Stimulated activated CD4-positive, alpha-beta T cell treated with anti-CD3 and anti-CD28 coated beads, Interleukin-4, amount 100 ng/mL, for 1 hour (primary cell): ENCODE data around the gene LDLR.
"Not testable (repeated sequence)": the region's sequence is repeated elsewhere in the genome, so short reads cannot be mapped to it uniquely, and the experiment has no call there.

Source experiments
- DNase-seq: peaks from one replicate; pipeline ENCODE4 v3.0.0-alpha.2; 2020

The LDLR gene

DNA sequence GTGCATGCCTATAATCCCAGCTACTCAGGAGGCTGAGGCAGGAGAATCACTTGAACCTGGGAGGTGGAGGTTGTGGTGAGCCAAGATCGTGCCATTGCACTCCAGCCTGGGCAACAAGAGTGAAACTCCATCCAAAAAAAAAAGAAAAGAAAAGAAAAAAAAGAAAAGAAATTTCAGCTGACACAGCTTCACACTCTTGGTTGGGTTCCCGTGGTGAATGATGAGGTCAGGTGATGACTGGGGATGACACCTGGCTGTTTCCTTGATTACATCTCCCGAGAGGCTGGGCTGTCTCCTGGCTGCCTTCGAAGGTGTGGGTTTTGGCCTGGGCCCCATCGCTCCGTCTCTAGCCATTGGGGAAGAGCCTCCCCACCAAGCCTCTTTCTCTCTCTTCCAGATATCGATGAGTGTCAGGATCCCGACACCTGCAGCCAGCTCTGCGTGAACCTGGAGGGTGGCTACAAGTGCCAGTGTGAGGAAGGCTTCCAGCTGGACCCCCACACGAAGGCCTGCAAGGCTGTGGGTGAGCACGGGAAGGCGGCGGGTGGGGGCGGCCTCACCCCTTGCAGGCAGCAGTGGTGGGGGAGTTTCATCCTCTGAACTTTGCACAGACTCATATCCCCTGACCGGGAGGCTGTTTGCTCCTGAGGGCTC, 22.0 kb downstream of the LDLR start:
- DNase-seq, result no peak

DNA sequence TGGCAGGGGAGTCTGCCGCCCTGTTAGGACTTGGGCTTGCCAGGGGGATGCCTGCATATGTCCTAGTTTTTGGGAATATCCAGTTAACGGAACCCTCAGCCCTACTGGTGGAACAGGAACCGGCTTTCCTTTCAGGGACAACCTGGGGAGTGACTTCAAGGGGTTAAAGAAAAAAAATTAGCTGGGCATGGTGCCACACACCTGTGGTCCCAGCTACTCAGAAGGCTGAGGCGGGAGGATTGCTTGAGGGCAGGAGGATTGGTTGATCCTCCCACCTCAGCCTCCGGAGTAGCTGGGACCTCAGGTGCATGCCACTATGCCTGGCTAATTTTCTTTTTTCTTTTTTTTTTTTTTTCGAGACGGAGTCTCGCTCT, 22.5 kb downstream of the LDLR start:
- no peak for DNase-seq

DNA sequence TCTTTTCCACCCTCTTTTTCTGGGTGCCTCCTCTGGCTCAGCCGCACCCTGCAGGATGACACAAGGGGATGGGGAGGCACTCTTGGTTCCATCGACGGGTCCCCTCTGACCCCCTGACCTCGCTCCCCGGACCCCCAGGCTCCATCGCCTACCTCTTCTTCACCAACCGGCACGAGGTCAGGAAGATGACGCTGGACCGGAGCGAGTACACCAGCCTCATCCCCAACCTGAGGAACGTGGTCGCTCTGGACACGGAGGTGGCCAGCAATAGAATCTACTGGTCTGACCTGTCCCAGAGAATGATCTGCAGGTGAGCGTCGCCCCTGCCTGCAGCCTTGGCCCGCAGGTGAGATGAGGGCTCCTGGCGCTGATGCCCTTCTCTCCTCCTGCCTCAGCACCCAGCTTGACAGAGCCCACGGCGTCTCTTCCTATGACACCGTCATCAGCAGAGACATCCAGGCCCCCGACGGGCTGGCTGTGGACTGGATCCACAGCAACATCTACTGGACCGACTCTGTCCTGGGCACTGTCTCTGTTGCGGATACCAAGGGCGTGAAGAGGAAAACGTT, 24.0 kb downstream of the LDLR start:
- no peak for DNase-seq

DNA sequence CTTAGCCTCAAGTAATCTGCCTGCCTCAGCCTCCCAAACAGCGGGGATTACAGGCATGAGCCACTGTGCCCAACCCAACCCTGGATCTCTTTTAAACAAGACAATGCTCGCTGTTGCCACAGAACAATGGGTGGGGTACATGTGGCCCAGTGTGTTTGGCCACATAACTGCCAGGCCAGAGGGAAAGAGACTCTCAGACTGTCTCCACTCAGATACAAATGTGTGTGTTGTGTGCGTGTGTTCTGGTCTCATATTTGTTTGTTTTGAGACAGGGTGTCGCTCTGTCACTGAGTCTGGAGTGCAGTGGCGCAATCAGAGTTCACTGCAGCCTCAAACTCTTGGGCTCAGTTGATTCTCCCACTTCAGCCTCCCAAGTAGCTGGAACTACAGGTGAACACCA, 25.8 kb downstream of the LDLR start:
- DNase-seq, result no peak

DNA sequence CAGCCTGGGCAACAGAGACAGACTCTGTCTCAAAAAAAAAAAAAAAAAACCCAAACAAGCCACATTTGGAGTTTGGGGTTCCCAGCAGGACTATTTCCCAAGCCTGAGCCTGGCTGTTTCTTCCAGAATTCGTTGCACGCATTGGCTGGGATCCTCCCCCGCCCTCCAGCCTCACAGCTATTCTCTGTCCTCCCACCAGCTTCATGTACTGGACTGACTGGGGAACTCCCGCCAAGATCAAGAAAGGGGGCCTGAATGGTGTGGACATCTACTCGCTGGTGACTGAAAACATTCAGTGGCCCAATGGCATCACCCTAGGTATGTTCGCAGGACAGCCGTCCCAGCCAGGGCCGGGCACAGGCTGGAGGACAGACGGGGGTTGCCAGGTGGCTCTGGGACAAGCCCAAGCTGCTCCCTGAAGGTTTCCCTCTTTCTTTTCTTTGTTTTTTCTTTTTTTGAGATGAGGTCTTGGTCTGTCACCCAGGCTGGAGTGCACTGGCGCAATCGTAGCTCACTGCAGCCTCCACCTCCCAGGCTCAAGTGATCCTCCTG, 26.7 kb downstream of the LDLR start:
- no peak for DNase-seq

DNA sequence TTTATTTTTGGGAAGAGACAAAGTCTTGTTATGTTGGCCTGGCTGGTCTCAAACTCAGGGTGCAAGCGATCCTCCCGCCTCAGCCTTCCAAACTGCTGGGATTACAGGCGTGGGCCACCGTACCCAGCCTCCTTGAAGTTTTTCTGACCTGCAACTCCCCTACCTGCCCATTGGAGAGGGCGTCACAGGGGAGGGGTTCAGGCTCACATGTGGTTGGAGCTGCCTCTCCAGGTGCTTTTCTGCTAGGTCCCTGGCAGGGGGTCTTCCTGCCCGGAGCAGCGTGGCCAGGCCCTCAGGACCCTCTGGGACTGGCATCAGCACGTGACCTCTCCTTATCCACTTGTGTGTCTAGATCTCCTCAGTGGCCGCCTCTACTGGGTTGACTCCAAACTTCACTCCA, 27.2 kb downstream of the LDLR start:
- no peak for DNase-seq

DNA sequence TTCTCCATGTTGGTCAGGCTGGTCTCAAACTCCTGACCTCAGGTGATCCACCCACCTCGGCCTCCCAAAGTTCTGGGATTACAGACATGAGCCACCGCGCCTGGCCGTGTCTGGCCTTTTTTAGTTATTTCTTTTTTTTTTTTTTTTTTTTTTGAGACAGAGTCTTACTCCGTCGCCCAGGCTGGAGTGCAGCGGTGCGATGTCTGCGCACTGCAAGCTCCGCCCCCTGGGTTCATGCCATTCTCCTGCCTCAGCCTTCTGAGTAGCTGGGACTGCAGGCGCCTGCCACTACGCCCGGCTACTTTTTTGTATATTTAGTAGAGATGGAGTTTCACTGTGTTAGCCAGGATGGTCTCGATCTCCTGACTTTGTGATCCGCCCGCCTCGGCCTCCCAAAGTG, 32.7 kb downstream of the LDLR start:
- DNase-seq, result not testable (repeated sequence)

DNA sequence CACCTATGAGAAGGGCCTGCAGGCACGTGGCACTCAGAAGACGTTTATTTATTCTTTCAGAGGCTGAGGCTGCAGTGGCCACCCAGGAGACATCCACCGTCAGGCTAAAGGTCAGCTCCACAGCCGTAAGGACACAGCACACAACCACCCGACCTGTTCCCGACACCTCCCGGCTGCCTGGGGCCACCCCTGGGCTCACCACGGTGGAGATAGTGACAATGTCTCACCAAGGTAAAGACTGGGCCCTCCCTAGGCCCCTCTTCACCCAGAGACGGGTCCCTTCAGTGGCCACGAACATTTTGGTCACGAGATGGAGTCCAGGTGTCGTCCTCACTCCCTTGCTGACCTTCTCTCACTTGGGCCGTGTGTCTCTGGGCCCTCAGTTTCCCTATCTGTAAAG, 33.9 kb downstream of the LDLR start:
- DNase-seq, result no peak

DNA sequence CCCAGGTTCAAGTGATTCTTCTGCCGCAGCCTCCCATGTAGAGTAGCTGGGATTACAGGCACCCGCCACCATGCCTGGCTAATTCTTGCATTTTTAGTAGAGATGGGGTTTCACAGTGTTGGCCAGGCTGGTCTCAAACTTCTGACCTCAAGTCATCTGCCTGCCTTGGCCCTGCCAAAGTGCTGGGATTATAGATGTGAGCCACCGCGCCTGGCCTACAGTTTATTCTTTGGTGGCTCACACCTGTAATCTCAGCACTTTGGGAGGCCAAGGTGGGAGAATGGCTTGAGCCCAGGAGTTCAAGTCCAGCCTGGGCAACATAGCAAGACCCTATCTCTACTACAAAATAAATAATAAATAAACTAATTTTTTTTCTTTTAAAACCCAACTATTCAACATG, 34.9 kb downstream of the LDLR start:
- DNase-seq, result not testable (repeated sequence)

DNA sequence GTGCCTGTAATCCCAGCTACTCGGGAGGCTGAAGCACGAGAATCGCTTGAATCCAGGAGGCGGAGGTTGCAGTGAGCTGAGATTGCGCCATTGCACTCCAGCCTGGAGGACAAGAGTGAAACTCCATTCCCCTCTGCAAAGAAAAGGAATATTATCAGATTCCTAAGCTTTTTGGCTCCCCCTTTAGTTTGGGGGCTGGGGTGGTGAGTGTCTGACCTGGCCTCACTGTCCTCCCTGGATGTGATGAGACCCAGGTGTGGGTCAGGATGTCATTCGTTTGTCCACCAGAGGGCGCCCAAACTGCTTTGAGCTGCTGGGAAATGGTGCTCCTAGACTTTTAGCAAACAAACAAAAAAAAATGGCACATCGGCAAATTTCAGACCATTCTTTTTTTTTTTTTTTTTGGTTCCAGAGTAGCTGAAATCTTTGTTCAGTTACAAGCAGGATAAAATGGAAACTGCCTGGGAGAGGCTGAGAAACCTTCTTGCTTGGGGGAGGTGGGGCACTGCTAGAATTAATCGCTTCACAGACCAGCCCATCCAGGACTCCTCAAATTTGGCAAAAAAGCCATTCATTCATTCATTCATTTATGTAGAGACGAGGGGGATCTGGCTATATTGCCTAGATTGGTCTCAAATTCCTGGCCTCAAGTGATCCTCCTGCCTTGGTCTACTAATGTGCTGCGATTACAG, 36.9 kb downstream of the LDLR start:
- peak; percentile 76 for DNase-seq

DNA sequence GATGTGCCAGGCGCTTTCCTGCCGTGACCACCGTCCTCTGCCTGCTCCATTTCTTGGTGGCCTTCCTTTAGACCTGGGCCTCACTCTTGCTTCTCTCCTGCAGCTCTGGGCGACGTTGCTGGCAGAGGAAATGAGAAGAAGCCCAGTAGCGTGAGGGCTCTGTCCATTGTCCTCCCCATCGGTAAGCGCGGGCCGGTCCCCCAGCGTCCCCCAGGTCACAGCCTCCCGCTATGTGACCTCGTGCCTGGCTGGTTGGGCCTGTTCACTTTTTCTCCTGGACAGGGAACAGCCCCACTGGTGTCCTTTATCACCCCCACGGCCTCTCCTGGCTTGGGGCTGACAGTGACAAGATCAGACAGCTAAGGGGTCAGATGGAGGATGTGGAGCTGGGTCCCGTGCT, 38.6 kb downstream of the LDLR start:
- no peak for DNase-seq

DNA sequence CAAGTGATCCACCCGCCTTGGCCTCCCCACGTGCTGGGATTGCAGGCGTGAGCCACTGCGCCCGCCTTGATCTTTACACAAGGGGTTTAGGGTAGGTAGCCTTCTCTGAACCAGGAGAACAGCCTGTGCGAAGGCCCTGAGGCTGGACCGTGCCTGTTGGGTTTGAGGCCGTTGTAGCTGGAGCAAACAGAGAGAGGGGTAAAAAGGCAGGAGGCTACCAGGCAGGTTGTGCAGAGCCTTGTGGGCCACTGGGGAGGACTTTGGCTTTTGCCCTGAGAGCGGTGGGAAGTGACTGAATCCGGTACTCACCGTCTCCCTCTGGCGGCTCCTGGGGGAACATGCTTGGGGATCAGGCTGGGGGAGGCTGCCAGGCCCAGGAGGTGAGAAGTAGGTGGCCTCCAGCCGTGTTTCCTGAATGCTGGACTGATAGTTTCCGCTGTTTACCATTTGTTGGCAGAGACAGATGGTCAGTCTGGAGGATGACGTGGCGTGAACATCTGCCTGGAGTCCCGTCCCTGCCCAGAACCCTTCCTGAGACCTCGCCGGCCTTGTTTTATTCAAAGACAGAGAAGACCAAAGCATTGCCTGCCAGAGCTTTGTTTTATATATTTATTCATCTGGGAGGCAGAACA, 41.7 kb downstream of the LDLR start:
- peak; percentile 70 for DNase-seq

DNA sequence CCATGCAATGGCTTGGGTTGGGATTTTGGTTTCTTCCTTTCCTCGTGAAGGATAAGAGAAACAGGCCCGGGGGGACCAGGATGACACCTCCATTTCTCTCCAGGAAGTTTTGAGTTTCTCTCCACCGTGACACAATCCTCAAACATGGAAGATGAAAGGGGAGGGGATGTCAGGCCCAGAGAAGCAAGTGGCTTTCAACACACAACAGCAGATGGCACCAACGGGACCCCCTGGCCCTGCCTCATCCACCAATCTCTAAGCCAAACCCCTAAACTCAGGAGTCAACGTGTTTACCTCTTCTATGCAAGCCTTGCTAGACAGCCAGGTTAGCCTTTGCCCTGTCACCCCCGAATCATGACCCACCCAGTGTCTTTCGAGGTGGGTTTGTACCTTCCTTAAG, 42.2 kb downstream of the LDLR start:
- no peak for DNase-seq

DNA sequence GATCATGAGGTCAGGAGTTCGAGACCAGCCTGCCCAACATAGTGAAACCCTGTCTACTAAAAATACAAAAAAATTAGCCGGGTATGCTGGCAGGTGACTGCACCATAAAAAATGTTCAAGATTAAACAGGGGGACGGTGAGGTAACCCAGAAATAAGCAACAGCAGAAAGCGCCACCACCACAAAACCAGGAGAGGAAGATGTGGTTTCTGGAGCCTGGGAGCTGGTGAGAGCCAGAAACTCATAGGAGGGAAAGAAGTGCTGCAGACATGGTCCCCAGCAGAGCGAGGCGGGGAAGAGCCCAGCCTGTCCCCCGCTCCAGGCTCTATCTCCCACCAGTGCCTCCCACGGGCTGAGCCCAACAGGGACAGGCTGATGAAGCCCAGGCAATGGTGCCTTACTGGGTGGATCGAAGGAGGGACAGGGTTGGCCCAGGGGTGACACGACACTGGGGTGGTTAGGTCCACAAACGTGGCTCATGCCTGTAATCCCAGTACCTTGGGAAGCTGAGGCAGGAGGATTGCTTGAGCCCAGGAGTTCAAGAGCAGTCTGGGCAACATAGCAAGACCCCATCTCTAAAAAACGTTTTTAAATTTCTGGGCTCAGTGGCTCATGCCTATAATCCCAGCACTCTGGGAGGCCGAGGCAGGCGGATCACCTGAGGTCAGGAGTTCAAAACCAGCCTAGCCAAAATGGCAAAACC, 47.3 kb downstream of the LDLR start:
- no peak for DNase-seq

DNA sequence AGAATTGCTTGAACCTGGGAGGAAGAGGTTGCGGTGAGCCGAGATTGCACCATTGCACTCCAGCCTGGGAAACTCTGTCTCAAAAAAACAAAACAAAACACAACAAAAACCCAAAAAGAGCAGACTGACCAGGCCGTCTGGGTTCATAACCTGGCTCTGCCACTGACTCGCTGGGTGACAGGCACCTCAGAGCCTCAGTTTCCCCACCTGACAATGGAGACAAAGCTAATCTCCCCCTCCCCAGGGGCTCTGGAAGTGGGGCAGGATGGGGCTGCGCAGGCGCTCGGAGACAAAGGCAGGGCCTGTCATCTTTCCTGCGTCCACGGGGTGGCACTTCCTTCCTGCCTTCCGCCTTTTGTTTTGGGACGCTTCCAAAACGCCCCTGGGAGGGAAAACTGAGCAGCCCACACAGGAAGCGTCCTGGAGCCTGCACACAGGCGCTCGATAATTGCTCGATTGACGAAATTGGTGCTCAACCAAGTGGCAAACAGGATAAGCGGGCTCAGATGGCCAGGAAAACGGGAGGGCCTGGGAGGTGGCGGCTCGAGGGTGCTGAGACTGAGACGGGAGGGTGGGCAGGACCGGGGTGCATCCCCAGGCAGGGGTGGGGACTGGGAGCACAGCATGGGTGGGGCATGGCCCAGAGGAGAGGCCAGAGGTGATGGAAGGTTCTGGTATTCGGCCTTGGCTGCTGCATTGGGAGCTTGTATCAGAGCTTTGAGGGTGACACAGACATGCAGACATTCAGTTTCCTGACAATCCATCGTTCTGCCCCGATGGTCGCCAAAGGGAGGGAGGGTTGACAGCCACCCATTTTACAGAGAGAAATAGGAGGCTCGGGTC, 48.5 kb downstream of the LDLR start:
- peak; percentile 45 for DNase-seq

DNA sequence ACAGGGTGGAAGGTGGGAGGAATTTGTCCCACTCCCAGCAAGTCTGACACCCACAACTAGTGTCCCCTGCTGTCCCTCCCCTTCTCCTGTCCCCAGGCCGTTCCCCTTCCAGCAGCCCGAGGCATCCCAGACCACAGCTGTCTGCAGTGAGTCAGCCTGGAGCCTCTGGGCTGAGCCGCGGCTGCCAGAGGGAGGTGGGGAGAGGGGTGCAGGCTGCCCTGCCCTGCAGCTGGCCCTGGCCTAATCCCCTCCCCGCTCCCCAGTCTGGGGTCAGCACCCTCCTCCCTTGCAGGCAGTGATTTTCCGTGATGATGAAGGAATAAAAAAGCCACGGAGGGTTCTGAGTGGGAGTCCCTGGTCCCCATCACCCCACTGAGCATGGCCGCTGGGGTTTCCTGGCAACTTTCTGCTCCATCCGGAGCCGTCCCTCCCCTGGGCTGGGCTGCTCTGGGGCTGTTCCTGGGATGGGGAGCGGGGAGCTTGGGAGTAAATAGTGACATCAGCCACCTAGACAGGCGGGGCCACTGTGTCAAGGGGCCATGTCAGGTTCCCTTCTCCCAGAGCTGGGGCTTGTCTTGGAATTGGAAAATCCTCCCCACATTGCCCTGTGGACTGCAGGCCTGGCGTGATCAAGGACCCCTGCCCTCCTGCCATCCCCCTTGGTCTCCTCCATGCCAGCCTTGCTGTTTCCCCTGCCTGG, 49.5 kb downstream of the LDLR start:
- DNase-seq, result no peak

DNA sequence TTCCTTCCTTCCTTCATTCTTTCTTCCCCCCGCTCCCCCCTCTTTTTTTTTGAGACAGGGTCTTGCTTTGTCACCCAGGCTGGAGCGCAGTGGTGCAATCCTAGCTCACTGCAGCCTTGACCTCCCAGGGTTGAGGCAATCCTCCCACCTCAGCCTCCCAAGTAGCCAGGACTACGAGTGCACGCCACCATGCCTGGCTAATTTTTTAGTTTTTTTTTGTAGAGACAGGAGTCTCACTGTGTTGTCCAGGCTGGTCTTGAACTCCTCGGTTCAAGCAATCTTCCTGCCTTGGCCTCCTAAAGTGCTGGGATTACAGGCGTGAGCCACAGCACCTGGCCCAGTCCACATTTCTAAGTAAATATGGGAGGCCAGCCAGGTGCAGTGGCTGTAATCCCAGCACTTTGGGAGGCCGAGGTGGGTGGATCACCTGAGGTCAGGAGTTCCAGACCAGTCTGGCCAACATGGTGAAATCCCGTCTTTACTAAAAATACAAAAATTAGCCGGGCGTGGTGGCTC, 50.8 kb downstream of the LDLR start:
- not testable (repeated sequence) for DNase-seq

DNA sequence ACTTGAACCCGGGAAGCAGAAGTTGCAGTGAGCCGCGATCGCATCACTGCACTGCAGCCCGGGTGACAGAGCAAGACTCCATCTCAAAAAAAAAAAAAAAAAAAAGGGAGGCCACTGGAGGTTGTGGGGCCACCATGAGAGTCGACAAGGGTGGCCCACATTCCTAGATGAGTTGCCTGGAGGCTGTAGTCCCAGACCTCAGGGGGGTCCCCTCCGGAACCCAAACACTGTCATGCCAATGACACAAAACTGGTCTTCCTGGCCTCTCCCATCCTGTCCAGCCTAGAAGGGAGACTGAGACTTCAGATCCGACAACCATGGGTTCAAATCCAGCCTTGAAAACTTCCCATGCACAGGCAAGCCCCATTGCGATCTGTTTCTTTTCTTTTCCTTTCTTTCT, 51.6 kb downstream of the LDLR start:
- no peak for DNase-seq

DNA sequence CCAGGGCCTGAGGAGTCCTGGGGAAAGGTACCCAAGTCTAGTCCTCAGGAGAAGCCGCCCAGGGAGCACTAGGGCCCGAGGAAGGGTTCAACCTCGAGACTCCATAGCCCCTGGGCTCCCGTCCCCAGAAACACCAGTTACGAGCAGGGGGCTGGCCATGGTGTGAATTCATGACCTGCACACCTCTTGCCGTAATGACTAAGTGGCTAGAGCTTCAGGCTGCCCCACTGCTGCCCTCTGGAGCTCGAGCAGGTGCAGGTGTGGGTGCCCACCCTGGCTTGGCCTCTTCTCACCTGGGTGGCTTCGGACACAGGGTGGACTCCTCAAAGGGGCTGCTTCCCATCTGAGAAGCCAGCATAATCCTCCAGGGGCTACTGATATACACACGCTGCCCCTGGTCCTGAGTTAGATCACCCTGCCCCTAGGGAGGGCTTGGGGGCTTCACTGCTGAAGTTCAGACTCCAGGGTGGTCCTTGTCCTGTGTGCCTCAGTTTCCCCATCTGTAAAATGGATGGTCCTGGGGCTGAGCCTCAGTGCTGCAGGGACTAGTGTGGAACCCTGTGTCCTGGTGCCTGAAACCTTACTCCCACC, 52.8 kb downstream of the LDLR start:
- DNase-seq, result no peak

DNA sequence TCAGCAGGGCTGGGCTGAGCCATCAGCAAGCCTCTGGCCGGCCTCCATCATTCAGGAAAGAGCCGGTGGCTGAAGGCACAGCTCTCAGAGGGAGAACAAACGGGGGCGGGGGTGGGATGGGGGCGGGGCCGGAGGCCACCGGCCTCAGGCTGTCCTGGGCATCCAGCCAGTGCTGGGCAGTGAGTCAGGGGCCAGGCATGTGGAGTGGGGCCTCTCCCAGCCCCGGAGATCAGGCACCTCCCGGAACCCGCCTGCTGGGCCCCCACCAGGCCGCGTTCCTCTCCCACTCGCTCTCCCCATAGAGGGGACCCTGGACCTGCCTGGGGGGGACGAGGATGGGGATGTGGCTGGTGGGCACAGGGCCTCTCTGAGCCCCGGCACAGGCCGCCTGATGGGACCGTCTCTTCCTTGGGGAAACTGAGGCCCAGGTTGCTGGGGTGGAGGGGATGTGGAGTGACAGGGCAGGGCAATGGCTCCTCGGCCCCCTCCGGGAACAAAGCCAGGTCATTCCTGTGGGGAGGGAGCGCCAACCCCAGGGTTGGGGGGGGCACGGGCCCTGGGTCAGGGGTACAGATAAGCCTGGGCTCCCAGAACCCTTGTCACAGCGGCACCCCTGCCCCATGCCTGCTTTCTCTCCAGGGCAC, 53.4 kb downstream of the LDLR start:
- DNase-seq, result no peak
